AG09309 (cell line): ENCODE results near the gene KRT39.

ENCODE experiments used
- DNase-seq: peaks from one replicate; pipeline ENCODE4 v3.0.0-alpha.2; 2010; ENCODE audit warnings: low read depth
- H3K4me3 ChIP-seq: 2 replicates; pipeline ENCODE4 v1.5.1; 2011; ENCODE audit warnings: mild to moderate bottlenecking, low read depth, low read length, moderate library complexity; ENCODE audit not compliant: control insufficient read depth
- TF ChIP-seq, protein P1 (sequence below): IDR thresholded peaks from 2 replicates; pipeline ENCODE4 v1.5.1; 2011; ENCODE audit warnings: mild to moderate bottlenecking, low read depth, low read length, inconsistent platforms; ENCODE audit not compliant: insufficient read depth, control insufficient read depth; ENCODE audit errors: missing control alignments

The KRT39 gene

DNA sequence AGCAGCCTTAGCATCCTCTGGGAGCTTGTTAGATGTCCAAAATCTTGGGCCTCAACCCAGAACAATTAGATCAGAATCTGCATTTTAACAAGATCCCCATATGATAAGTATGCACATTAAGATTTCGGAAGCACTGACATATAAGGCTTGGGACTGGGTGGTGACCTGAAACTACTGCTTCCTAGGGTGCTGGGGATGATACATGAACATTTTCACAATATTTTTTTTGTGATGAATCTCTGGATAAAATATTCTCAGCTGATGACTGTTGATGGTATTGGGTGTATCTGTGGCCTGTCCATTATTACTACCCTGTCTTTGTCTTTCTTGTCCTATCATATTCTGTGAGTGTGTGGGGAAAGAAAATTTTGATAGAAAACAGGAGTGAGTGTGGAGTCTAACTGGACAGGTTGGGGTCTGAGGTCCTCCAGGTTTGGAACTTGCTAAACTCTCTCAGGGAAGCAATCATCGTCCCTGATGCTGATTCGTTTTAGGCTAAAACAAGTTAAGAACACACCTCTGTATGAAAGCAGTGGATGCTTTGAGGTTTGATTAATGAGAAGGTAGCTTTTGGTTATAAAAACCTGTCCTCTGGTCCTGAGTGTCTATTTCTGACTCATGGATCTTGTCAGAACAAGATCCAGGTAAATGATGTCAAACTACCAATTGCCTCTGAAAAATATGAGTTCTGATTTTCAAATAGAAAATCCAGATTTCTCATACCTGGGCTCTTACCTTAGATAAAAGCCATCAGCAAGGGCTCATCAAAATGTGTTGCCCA, 52.5 kb downstream of the KRT39 start:
- TF ChIP-seq, protein P1, sequence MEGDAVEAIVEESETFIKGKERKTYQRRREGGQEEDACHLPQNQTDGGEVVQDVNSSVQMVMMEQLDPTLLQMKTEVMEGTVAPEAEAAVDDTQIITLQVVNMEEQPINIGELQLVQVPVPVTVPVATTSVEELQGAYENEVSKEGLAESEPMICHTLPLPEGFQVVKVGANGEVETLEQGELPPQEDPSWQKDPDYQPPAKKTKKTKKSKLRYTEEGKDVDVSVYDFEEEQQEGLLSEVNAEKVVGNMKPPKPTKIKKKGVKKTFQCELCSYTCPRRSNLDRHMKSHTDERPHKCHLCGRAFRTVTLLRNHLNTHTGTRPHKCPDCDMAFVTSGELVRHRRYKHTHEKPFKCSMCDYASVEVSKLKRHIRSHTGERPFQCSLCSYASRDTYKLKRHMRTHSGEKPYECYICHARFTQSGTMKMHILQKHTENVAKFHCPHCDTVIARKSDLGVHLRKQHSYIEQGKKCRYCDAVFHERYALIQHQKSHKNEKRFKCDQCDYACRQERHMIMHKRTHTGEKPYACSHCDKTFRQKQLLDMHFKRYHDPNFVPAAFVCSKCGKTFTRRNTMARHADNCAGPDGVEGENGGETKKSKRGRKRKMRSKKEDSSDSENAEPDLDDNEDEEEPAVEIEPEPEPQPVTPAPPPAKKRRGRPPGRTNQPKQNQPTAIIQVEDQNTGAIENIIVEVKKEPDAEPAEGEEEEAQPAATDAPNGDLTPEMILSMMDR, result no peak
- no peak overlapping the region for H3K4me3 ChIP-seq
- DNase-seq, result no peak

DNA sequence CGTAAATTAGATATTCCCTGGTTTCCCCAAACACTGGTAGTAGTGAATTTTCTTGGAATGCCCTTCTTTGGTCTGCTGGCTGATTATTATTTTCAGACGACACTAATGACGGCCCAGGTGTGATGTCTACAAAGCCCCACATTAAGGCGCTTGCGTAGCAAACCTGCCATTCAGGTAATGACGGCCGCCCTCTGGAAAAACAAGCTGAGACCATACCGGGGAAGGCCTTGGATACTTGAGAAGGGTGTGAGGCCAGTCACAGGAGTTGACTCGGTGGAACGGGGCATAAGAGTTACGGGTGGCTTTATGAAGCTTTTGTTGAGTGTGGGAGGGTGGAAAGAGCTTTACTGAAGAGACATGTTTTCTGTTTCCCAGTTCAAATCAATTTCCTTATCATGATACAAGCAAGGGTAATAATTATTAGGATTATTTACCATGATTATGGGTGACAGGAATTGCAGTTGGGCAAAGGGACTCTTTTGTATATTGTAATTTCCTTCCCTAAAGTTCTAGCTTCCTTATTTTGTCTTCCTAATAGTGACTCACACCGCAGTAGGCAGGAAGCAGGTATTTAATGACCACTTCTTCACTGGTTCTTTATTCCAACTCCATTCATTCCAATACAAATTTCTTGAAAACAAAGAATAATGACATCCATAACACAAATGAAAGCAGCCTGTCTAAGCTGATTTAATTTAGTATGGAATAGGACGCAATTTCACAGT, 54.1 kb downstream of the KRT39 start:
- TF ChIP-seq, protein P1, result no peak
- H3K4me3 ChIP-seq, result no peak overlapping the region
- no peak for DNase-seq

DNA sequence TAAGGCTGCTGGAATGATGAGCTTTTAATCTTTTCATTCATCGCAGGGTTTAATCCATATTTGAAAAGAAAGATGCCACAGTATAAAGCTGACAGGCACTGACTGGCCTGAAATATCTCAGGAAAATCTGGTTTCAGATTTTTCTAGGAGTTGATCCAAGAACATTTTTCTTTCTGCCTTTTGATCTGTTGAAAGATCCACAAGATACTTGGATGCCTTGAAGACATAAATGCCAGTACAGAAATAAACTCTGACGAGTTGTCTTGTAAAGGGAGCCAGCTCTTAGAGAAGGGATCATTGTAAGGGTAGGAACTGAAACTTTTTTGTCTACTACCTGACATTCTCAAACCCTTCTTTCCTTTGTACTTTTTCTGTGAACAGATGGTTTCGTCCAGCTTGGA, 56.3 kb downstream of the KRT39 start:
- H3K4me3 ChIP-seq, result no peak overlapping the region
- peak; percentile 87 for DNase-seq
- TF ChIP-seq, protein P1, result no peak

DNA sequence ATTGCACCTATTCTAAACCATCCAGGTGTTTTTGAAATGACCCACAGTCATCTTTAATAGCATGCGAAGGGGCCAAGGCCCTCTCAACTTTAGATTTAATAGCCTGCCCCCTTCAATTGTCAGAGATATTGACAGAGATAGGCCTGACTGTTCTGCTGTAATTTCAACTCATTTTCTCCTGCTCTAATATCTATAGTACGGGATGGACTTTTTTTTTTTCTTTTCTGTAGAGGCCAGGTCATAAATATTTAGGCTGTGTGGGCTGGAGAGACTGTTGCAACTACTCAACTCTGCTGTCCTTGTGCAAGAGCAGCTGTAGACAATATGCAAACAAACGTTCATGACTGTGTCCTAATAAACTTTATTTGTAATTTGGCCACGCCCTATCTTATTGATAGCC, 57.0 kb downstream of the KRT39 start:
- H3K4me3 ChIP-seq, result no peak overlapping the region
- peak; percentile 82 for DNase-seq
- TF ChIP-seq, protein P1, result no peak

DNA sequence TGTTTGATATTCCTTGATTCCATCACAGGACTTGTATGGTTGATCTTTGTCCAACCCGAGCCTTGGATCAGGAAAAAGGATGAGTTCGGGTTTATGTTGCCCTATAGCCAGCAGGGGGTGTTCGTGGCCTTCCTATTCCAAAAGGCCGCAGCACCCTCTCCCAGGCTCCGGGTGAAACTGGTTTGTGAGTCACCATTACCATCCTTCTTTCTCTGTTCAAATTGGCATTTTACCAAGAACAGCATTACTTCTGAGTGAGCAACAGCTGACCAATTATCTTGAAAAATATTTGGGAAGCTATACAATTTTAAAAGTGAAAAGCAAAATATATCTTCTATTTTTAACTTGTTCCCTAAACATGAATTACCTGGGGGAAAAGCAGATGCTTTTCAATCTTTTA, 57.4 kb downstream of the KRT39 start:
- no peak overlapping the region for H3K4me3 ChIP-seq
- peak; percentile 96 for DNase-seq
- TF ChIP-seq, protein P1, result peak; percentile 79
